ENCODE data around the gene NINJ2. TPM values are rescaled to one million over a fixed set of nuclear protein-coding genes. Genes with fewer than 3 reads are reported as not detected.

NINJ2 gene
- total RNA-seq, 1 experiment from 2014 or later, result not detected

GRCh38 chr12:664075-664778 is 982 bp upstream of the NINJ2 start:
- no peak overlapping the region for H3K4me3 Mint-ChIP-seq (ENCODE audit: low read depth, unreplicated experiment)
- no peak overlapping the region for H3K27ac Mint-ChIP-seq (ENCODE audit: unreplicated experiment)
- no peaks in the 10 kb centered on the region for H3K9me3 Mint-ChIP-seq (ENCODE audit: low read depth, unreplicated experiment)
- CTCF ChIA-PET, result interaction anchor here (1.6 kb wide), 1 partner anchor 32 kb away, joined by 3 read pairs; no protein-coding TSS in a partner anchor
- peaks cover 10% of the 10 kb centered on the region for H3K4me1 Mint-ChIP-seq (ENCODE audit: low read depth, unreplicated experiment)
- DNase-seq, result no peak
- BruUV-seq (replicated peaks), result no TSS peak
- H3K27me3 Mint-ChIP-seq (ENCODE audit: unreplicated experiment), result peaks cover 44% of the 10 kb centered on the region
- intact Hi-C loops (cut with micrococcal nuclease; ENCODE audit: unreplicated experiment), result no loop called here
- no peak for TF ChIP-seq CTCF (IDR thresholded peaks at IDR 0.05; ENCODE audit: unreplicated experiment)
- no peaks in the 10 kb centered on the region for H3K36me3 Mint-ChIP-seq (ENCODE audit: insufficient read depth, unreplicated experiment)

GRCh38 chr12:662566-663292 is 516 bp downstream of the NINJ2 start:
- Mint-ChIP-seq H3K27me3 (ENCODE audit: unreplicated experiment) (peaks cover 44% of the 10 kb centered on the region), H3K36me3 (ENCODE audit: insufficient read depth, unreplicated experiment) (no peaks in the 10 kb centered on the region), H3K4me1 (ENCODE audit: low read depth, unreplicated experiment) (peaks cover 10% of the 10 kb centered on the region), H3K27ac (ENCODE audit: unreplicated experiment) (no peak overlapping the region), H3K9me3 (ENCODE audit: low read depth, unreplicated experiment) (no peaks in the 10 kb centered on the region), H3K4me3 (ENCODE audit: low read depth, unreplicated experiment) (no peak overlapping the region)
- CTCF ChIA-PET, result interaction anchor here (0.5 kb wide), 1 partner anchor 55 kb away, joined by 3 read pairs; no protein-coding TSS in a partner anchor
- TF ChIP-seq CTCF (IDR thresholded peaks at IDR 0.05; ENCODE audit: unreplicated experiment), result no peak
- intact Hi-C loops (cut with micrococcal nuclease; ENCODE audit: unreplicated experiment), result no loop called here
- no peak for DNase-seq
- no TSS peak for BruUV-seq (replicated peaks)

GRCh38 chr12:661720-662486 is 1.3 kb downstream of the NINJ2 start:
- H3K27me3 Mint-ChIP-seq (ENCODE audit: unreplicated experiment), result peaks cover 44% of the 10 kb centered on the region
- intact Hi-C loops (cut with micrococcal nuclease; ENCODE audit: unreplicated experiment), result no loop called here
- H3K36me3 Mint-ChIP-seq (ENCODE audit: insufficient read depth, unreplicated experiment), result no peaks in the 10 kb centered on the region
- TF ChIP-seq CTCF (IDR thresholded peaks at IDR 0.05; ENCODE audit: unreplicated experiment), result no peak
- no TSS peak for BruUV-seq (replicated peaks)
- H3K4me1 Mint-ChIP-seq (ENCODE audit: low read depth, unreplicated experiment), result peaks cover 5% of the 10 kb centered on the region
- no peak for DNase-seq
- H3K4me3 Mint-ChIP-seq (ENCODE audit: low read depth, unreplicated experiment), result no peak overlapping the region
- no peak overlapping the region for H3K27ac Mint-ChIP-seq (ENCODE audit: unreplicated experiment)
- no peaks in the 10 kb centered on the region for H3K9me3 Mint-ChIP-seq (ENCODE audit: low read depth, unreplicated experiment)
- CTCF ChIA-PET, result no interaction called here

- Mint-ChIP-seq H3K4me3 (ENCODE audit: low read depth, unreplicated experiment) (no peak overlapping the region), H3K27ac (ENCODE audit: unreplicated experiment) (no peak overlapping the region), H3K36me3 (ENCODE audit: insufficient read depth, unreplicated experiment) (no peaks in the 10 kb centered on the region), H3K27me3 (ENCODE audit: unreplicated experiment) (peaks cover 31% of the 10 kb centered on the region), H3K4me1 (ENCODE audit: low read depth, unreplicated experiment) (no peaks in the 10 kb centered on the region), H3K9me3 (ENCODE audit: low read depth, unreplicated experiment) (no peaks in the 10 kb centered on the region)
- intact Hi-C loops (cut with micrococcal nuclease; ENCODE audit: unreplicated experiment), result no loop called here
- no TSS peak for BruUV-seq (replicated peaks)
- TF ChIP-seq CTCF (IDR thresholded peaks at IDR 0.05; ENCODE audit: unreplicated experiment), result no peak
- no peak for DNase-seq
- CTCF ChIA-PET, result no interaction called here
These were observed 4.1 kb downstream of the NINJ2 start for GRCh38 chr12:659090-659683.
